ENCODE data around the gene KAT6B. TPM values are rescaled to one million over a fixed set of nuclear protein-coding genes. Genes with fewer than 3 reads are reported as not detected.
"Not testable (repeated sequence)": the region's sequence is repeated elsewhere in the genome, so short reads cannot be mapped to it uniquely, and the experiment has no call there.

KAT6B gene
- polyA plus RNA-seq, 3 donors = 41.7 to 49.7 (median 47.0) TPM

DNA sequence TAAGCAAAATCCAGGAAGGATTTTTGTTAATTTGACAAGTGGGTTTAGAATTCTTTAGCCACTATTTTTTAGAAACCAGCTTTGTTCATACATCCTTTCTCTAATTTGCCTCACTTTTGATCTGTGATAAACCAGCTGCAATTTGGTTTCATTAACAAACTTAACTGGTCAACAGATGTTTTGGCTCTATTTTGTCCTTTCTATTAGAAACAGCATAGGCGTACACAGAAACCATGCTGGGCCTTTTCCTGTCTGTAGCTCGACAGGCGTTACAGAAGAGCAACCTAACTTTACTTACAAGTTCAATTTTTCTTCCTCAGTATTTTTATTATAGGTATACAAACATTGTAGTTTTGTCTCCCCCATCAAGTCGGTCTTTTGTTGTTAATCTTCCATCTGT is 28.2 kb downstream of the KAT6B start:
- no peak for DNase-seq

DNA sequence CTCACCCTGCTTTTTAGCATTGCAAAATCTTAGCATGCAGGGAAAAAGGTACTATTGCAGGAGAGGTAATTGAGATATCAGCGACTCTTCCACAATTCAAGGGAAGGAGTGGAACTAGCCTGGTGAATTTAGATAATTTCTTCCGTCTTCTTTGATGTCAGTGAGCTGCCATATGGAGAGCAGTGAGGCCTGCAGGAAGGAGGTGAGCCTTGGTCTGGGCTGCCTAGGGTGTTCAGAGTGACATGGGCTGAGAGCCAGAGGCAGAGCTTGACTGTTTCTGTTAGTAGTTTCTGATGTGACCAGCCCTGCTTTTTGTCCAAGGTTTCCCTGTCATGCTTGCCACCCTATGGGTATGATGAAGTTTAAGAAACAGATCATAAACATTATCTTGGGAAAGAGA is 28.6 kb downstream of the KAT6B start:
- no peak for DNase-seq

DNA sequence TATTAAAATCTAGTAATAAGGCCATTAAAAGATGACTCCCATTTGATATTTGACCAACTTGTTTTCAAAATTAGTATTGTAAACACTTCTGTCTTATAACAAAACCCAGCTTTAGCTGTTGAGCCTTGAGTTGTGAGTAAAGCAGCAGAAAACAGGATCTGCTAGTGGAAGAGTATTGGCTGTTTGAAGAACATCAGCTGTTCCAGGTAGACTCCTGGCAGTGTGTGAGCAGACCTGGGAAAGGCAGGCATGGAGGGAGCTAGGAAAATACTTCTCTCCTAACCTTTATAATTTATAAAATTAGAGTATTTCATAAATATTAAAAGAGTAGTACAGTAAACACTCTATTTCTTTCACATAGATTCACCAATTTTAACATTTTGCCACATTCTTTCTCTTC is 29.0 kb downstream of the KAT6B start:
- DNase-seq = no peak

DNA sequence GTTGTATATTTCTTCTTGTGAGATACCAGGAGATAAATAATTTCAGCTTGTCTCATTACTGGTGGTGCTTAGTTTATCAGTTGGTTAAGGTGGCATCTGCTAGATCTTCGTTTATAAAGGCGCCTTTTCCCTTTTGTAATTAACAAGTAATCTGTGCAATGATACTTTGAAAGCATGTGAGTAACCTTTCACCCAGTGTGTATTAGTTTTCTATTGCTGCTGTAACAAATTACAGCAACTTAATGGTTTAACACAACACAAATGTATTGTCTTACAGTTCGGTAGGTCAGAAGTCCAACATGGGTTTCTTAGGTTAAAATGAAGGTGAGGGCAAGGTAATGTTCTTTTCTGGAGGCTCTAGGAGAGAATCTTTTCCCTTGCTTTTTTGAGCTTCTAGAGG is 30.5 kb downstream of the KAT6B start:
- no peak for DNase-seq

DNA sequence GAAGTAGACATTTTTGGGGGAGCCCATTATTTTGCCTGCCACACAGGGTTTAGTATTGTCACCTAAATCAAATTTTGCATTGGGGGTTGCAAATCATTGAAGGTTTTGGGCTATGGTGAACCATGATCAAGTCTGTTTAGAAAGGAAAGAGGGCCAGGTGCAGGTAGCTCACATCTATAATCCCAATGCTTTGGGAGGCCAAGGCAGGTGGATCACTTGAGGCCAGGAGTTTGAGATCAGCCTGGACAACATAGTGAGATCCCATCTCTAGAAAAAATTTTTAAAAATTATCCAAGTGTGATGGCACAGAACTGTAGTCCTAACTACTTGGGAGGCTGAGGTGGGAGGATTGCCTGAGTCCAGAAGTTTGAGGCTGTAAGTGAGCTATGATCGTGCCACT is 31.2 kb downstream of the KAT6B start:
- DNase-seq = no peak

DNA sequence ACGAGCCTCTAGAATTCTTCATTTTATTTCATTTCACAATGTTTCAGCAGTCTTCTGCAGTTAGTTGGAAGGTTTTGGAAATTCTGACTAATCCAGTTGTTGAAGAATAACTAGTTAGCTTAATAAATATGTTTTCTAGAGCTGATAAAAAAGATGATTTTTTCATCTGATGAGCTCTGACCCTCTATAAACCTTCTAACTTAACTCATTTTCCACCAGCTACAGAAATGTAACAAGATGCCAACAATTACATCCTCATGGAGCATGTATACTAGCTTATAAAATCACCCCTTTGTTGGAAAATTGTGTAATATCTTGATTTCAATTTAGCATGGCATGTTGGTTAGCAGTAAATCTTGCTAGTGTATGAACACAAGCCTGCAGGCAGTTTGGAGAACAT is 33.1 kb downstream of the KAT6B start:
- DNase-seq = no peak

DNA sequence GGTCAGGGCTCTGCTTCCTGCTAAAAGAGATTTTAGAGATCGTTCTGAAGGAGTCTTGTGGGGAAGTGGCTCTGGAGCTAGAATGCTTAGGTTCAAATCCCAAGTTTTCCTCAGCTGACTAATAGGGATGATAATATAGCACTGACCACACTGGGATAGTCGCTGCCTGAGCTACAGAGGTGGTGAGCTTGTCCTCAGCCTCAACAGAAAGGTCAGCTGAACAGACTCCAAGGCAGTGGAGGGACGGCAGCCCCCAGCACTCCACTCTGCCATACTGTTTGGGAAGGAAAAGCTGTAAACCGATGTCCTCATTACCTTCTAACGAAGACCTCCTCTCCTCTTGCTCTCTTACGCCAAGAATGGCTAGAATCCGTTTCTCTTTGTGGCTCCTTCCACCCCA is 36.2 kb downstream of the KAT6B start:
- no peak for DNase-seq

DNA sequence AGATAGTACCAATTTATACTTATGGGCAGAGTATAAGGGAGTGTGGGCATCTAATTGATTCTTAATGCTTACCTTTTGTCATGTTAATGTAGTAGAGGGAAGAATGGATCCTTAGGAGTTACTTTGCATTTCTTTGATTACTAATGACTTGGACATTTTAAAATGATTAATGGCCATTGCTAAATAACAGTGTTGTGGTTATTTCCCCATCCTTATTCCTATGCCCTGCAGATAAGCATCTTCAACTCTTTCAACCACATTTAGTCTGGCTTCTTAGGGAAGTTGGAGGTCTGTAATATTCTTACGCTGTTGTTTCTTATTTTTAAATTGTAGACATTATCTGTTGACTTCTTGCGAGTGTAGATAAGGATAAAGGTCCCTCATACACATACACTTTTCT is 37.2 kb downstream of the KAT6B start:
- no peak for DNase-seq

DNA sequence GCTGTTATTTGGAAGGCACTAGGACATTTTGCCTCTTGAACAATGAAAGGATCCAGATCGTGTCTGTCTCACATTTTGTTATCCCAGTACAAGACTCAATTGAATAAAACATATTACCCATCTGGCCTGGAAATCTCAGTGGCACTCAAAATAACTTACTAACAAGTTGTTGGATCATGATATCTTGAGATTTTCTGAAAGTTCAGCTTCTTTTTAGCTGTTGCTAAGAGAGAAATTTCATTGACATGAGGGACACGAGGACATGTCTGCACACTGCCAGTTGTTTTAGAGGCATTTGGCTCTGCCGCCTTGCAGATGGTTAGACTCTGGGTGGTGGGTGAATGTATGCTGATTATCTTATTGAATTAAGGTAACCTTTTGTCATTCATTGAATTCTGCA is 41.0 kb downstream of the KAT6B start:
- DNase-seq = no peak

DNA sequence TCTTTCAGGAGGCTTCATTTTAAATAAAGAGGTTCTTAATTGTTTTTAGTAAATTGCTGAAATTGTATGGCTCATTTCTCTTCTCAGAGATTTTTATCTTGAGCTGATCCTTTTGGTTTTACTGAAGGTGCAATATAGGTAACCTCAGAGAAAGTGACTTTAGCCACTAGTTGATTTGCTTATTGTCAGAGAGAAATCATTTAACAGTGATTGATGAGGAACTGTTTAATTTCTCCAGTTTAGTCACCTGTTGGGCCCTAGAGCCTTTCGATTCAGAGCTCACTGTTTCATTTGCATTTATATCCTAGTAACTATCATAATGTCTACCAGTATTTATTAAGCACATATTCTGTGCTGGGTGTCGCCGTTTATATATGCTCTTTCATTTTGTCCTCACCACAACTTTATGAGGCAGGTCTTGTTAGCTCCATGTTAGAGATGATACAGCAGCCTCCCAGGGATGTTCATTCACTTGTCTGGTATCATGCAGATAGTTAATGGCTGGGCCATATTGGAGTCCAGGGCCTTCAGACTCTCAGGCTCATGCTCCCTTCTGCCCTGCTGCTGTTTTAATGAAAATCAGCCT is 42.1 kb downstream of the KAT6B start:
- no peak for DNase-seq

DNA sequence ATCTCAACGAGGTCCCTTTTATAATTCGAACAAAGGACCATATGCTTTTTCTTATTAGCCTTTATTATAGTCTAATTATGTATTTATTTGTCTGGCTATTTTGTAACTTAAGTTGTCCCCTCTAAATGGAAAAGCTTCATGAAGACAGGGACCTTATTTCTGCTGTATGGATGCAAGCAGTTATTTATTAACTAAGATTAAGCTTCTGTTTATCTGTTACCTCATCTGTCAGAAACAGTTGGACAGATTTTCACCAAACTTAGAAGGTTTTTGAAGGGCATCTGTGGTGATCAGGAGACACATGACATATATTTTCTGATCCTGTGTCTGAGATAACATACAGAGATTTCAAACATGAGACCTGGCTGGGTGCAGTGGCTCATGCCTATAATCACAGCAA is 43.2 kb downstream of the KAT6B start:
- DNase-seq = no peak

DNA sequence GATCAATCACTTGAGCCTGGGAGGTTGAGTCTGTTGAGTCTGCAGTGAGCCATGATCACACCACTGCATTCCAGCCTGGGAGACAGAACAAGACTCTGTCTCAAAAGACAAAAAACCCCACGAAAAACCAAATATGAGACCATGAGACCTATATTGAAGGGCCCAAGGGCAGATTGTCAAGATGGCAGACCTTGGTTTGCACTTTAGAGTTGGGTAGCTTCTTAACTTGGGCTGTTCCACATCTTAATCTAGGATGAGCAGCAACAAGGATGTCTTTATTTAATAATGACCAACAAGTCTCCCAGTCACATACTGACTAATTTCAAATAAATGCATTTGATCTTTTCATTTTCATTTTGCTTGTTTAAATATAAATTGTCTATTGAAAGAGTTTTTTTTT is 43.8 kb downstream of the KAT6B start:
- no peak for DNase-seq

DNA sequence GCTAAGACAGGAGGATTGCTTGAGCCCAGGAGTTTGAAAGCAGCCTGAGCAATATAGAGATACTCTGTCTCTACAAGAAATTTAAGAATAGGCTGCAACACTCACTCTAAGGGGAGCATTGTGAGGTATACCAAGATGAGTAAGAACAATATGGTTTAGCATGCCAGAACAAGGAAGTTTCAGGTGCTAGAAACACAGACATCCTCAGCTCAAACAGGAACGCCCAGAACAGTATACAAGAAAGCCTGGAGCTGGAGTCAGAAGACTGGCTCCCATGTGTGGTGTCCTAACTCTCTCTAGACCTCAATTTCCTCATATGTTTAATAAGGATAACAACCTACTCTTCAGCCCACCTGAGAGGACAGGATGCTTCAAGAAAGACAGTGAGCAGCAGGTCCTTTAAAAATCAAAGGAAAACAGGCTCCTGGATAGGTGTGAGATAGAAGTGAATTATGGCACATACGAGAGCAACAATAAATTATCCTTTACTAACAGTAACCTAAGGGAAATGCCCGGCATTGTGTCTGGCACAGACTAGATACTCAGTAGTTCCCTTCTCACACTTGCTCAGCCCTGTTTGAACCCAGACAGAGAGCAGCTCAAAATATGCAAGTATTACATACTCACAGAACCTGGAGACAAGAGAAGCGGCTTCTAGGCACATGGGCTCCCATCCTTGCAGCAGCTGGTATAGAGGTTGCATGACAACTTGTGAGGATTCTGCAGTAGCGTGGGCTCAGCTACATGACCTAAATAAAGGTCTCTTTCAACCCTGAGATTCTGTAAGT is 45.4 kb downstream of the KAT6B start:
- no peak for DNase-seq

DNA sequence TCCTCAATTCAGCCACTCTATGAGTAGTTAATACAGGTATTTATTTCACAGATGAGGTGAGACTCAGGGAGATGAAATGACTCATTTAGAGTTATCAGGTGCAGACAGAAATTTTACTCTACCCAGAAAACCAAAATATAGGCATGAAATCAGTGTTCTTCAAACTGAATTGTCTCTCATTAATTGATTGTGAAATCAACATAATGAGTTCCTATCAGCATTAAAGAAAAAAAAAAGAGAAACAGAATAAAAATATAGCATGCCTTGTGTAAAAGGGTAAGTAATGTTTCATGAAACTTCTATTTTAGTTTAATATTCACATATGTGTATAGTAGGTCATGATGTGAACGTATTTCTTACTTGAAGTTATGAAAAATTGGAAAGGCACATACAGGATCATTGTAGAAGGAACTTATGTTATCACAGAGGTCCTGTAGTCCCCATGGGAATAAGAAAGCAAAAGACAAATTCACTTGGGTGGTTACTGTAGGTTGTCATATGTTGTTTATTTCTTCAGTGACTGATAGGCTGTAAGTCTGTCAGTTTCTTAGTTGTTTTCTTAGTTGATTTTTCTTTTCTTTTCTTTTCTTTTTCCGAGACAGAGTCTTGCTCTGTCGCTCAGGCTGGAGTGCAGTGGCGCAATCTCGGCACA is 47.5 kb downstream of the KAT6B start:
- no peak for DNase-seq

DNA sequence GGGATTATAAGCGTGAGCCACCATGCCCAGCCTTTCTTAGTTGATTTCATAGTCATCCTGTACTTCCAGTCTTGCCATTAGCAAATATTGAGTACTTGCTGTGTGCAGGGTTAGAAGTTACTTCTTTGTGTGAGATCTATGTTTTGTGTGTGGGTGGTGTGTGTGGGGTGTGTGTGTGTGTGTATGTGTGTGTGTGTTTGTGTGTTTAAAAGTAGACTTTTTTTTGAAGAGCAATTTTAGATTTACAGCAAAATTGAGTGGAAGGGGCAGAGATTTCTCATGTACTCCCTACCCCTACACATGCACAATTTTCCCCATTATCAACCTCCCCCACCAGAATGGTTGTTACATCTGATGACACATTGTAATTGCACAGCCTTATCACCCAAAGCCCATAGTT is 48.2 kb downstream of the KAT6B start:
- DNase-seq = no peak

DNA sequence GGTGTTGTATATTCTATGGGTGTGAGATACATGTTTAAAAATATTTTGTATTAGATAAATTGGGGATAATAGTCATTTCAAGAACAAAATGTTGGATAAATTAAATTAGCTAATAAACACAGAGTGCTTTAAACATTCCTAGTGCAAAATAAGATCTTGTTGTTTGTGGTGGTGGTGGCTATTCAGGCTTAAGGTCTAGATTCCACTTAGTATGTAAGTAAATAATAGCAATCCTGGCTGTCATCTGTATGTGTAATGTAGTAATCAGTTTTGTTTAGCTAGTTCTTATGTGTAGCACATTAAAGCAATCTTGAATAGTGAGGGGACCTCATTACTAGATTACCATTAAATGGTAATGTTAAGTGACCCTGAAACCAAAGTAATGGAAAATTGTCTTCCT is 48.7 kb downstream of the KAT6B start:
- DNase-seq = no peak

DNA sequence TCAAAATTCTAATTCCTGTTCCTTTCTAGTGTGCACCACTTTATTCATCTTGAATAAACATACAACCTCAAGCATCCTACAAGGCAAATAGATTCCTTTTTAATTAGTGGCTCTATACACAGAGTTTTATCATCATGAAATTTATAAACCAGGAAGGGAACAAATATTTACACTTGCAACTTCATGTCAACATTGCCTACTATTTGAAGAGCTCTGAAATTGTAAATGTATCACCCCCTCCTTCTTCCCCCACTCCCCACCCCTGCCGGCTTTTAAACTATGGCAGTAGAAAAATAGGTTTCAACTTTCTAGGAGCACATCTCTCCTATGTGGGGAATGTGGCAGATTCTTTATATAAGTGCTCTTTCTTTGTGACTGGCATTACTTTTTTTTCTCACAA is 49.6 kb downstream of the KAT6B start:
- DNase-seq = no peak

DNA sequence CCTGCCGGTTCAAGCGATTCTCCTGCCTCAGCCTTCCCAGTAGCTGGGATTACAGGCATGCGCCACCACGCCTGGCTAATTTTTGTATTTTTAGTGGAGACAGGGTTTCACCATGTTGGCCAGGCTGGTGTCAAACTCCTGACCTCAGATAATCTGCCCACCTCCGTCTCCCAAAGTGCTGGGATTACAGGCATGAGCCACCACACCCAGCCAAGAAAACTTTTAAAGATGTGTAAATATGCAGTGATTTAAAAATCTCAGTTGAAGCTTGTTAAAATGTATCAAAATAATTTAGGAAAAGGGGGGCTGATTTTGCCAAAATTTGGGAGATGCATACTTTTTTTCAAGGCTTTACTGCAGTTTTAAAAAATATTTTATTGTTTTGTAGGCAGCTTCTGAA is 50.7 kb downstream of the KAT6B start:
- not testable (repeated sequence) for DNase-seq

DNA sequence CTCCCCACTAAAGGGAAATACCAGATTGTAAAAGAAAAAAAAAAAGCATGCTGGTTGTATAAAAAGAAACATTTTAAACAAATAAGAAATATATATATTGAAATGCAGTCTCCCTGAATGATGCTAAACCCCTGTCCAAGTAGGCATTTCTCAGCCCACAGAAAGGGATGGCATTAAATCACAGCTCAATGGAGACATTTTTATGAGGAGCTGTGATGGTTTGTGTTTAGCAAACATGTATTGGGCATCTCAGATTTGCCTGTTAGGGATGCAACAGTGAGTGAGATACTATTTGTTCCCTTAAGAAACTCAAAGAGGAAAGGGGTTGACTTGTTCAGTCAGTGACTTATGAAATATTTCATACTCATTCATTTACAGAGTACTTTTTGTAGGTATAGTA is 51.5 kb downstream of the KAT6B start:
- DNase-seq = no peak

DNA sequence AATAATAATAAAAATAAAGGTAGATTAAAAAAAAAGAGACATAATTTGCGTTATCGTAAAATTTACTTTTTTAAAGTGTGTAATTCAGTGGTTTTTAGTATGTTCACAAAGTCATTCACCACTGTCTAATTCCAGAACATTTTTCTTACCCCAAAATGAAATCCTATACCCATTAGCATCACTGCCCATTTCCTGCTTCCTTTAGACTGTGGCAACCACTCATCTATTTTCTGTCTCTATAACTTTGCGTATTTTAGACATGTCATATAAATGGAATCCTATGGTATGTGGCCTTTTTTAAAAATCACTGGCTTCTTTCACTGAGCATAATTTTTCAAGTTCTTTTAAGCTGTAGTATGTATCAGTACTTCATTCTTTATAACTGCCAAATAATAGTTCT is 53.6 kb downstream of the KAT6B start:
- no peak for DNase-seq

DNA sequence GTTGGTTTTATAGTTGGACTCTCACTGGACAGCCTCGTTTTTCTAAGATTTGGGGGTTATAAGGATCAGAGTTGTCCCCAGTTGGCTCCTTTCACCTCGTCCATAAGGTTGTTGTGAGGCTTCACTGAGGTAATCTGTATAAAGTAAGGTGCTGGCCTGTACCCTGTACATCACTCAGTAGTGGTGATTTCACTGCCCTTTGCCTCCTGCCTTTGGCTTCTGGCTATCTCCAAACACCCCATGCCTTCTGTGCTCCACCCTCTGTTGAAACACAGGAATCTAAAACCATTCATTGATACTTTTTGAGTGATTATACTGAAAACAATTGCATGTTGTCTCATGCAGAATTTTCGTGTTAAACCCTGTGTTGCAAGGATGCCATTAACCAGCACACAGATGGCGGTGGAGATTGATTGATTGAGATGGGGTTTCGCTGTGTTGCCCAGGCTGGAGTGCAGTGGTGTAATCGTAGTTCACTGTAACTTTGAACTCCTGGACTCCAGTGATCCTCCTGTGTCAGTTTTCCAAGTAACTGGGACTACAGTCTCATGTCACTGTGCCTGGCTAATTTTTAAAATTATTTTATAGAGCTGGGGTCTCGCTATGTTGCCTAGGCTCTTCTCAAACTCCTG is 55.0 kb downstream of the KAT6B start:
- no peak for DNase-seq

DNA sequence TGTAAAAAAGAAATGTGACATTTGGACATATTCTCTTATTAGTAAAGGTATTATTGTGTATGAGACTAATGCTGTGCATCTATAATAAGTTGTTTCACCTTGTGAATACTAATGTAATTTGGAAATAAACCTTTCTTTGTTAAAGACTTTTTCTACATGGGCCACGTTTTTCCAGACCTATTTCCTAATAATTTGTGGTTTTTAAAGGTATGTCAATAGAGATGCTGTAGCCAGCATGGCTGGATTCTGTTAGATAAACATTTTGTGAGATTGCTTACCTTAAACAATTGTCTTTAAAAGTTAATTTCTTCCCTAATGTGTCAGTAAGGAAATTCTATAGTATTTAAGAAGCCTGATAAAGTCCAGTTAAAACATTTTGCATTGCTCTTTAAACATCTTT is 56.0 kb downstream of the KAT6B start:
- no peak for DNase-seq

DNA sequence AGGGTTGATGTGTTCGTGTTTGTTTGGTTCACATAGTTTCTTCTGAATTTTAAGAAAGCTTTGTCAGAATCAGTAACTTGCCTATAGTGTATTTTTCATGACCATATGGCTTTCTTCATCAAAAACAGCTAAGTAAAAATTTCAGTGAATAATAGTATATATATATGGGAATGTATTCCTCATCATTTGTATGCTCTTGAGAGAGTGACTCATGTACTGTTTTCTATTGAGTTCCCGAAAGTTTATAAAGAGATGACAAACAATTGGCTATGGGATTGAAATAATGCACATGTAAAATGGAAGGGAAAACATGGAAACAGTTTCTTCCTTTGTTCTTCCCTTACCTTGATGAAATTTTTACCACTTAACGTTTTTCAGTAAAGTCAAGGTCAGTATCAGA is 56.4 kb downstream of the KAT6B start:
- no peak for DNase-seq
